ENCODE measurements around the gene ENTREP3.

Gene ENTREP3

DNA sequence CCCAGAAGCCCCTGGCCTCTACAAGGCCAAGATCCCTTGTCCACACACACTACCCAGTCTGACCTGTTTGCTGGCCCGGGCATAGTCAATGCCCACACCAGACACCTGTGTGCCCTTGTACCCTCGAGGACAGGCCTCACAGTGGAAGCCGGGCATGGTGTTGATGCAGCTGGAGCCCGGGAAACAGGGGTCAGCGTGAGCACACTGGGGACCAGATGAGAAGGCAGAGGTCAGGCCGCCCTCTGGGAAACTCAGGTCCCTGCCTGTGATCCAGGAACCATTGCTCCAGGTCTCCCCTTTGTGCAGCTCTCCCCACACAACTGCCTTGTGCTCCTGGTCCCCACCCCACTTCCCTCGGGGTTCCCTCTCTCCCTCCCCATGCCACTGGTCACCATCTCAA is 53.1 kb downstream of the ENTREP3 start:
- no peak for DNase-seq (ENCODE audit: low read depth in 1 of 2, low spot score in 1 of 2)

DNA sequence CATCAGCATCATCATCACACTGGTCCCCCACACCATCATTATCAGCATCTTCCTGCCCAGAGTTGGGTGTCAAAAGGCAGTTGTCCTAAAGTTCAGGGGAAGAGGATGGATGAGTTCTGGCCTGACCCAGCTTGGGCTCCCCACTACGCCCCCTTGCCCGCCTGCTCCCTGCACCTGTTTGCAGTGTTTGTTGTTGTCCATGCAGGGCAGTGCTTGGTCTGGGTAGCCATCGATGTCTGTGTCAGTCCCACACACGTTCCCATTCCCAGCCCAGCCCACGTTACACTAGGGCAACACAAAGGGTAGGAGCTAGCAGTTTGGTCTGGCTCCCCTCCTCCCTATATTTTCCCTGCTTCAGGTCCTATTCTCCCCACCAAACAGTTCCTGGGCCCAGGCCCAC is 54.4 kb downstream of the ENTREP3 start:
- no peak for DNase-seq (ENCODE audit: low read depth in 1 of 2, low spot score in 1 of 2)

DNA sequence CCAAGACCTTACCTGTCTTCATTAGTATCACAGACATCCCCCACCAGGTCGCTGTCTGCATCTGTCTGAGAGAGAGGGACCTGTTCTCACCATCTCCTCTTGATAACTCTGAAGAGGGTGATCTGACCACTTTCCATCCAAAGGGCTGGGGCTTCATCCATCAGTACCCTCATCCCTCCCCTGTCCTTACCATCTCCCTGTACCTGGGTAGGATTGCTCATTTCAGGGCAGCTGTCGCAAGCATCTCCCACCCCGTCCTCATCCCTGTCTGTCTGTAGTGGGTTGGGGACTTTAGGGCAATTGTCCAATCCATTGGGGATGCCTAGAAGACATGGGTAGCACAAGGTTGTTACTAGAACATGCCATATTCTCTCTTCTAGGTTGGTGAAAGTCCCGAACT is 55.5 kb downstream of the ENTREP3 start:
- no peak for DNase-seq (ENCODE audit: low read depth in 1 of 2, low spot score in 1 of 2)

DNA sequence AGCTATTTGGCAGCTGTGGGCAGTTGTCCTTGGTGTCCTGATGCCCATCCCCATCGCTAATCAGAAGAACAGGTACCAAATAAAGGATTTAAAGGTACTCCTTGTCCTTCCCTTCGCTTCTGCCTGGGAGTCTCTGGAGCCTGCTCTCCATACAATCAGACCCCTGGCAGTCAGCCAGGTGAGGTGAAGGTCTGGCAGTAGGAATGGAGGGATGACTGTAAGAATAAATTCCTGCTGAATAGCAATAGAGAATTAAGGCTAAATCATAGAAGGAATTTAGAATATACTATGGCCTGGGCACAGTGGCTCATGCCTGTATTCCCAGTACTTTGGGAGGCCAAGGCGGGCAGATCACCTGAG is 56.8 kb downstream of the ENTREP3 start:
- DNase-seq (ENCODE audit: low read depth in 1 of 2, low spot score in 1 of 2) = no peak

DNA sequence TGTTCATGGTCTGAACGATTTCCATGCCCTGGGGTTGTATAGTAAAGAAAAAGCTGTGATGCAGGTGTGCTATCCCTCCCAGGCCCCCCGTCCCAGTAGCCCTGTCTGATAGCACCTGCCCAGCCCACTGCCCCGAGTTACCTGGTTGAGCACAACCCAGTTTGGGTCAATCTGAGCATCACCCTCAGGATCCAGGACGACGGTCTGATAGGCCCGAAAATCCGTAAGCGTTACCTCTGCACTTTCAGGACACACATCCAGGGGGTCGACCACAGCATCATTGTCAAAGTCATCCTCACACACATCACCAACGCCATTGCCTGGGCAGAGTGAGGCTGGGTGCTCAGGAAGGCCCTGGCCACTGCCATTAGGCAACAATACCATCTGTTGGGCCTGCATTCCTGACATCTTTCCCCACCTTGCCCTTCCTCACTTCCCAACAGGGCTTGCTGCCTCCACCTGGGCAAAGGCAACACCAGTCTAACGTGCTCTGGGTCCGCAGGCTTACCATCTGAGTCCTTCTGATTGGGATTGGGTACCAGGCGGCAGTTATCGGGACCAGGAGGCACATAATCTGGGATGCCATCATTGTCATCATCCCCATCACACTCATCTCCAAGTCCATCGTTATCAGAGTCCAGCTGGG is 57.3 kb downstream of the ENTREP3 start:
- DNase-seq (ENCODE audit: low read depth in 1 of 2, low spot score in 1 of 2) = no peak

All from activated CD4-positive, alpha-beta T cell treated with anti-CD3 and anti-CD28 coated beads, Interleukin-2, amount 50 U/mL, for 24 hours (primary cell).